Right ventricle myocardium superior (tissue), 1 donor: ENCODE data around the gene FRY. TPM values are rescaled to one million over a fixed set of nuclear protein-coding genes. Genes with fewer than 3 reads are reported as not detected.

Experiments used
- ATAC-seq: fragments of 200-7000 bp; cut with Tn5 transposase; one replicate; pipeline ENCODE4 v1.9.1; 2020; ENCODE audit warnings: mild to moderate bottlenecking; ENCODE audit not compliant: poor library complexity
- DNase-seq: peaks from one replicate; pipeline ENCODE4 v3.0.0-alpha.2; 2020
- intact Hi-C: fragments of 100-400 bp; cut with DNase I; formaldehyde crosslinking; loops from one replicate; pipeline ENCODE4 v1.11.2; 2022
- total RNA-seq: library from RNA; stranded (reverse); fragmentation: NEBNext Ultra II Directional; extraction: Animal tissue kit (Norgen Biotek cat#: 25700); gene quantifications from one replicate; pipeline ENCODE4 v1.2.1, GENCODE V29; 2021
- donor health status: DM: no; HTN: yes; CAD: no; lungs with severe emphysema.

FRY gene
- total RNA-seq, 1 donor from 2014 or later: 137 TPM

- intact Hi-C loops: no loop called here
- no peak for ATAC-seq
- DNase-seq: no peak
Observed at GRCh38 chr13:32141462-32141861, 109.9 kb downstream of the FRY start.

GRCh38 chr13:32142115-32142514, 110.5 kb downstream of the FRY start:
- ATAC-seq (no peak), DNase-seq (no peak)
- intact Hi-C loops: no loop called here

DNA sequence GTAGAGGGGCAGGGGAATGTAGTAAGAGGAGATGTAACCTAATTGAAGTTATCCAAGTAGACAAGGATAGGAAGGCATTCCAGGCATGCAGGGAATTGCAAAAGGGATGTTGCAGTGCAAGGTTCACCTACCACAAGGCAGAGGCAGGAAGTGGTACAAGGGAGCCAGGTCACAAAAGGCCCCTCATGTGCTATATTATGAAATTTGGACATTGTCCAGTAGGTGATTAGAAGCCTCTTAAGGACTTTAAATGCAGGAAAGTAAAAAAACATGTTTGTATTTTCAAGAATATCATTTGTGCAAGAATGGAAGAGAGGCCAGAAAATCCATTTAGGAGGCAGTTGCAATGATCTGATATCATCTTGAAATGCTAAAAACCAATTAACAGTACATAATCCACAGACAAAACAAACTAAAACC, 111.4 kb downstream of the FRY start:
- no peak for ATAC-seq
- intact Hi-C loops: no loop called here
- DNase-seq: no peak

GRCh38 chr13:32147193-32147592, 115.6 kb downstream of the FRY start:
- ATAC-seq: no peak
- intact Hi-C loops: no loop called here
- no peak for DNase-seq

- ATAC-seq (no peak), DNase-seq (no peak)
- intact Hi-C loops: no loop called here
Observed at GRCh38 chr13:32147976-32148375, 116.4 kb downstream of the FRY start.

DNA sequence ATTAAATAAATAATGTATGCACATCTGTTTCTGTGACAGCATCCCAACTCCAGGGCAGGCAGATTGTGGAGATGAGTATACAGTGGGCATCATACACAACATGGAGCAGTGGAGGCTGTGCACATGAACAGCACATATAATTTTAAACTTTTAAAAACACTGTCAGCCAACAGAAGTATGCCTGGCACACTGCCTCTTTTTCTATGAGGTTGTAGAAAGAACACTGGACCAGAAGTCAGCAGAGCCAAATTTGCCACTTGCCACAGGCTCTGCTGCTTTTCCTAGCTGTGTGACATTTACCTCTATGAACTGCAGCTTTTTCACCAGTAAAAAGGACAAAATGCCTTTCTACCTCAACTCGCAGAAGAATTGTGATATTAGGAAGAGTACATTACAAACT, 118.7 kb downstream of the FRY start:
- DNase-seq: peak; percentile 40
- intact Hi-C loops: no loop called here
- peak; percentile 89 for ATAC-seq

GRCh38 chr13:32150794-32151193, 119.2 kb downstream of the FRY start:
- DNase-seq: peak; percentile 85
- intact Hi-C loops: no loop called here
- peak; percentile 90 for ATAC-seq

DNA sequence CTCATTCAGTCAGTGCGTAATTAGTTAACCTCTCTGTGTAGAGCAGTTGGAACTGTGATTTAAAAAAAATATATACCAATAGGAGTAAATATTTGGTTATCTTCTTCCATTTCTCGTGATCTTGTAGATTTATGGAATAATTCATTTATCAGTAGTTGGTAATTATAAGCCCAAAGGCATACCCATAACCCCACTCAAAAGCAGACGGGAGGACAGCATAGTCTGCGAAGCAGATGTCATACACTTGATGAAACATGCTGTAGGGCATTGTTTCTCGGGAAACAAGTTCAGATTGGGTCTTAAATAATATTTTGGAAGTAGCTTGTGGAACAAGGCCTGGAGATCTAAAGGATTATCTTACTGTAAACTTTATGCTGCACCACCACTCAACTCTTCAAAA, 119.7 kb downstream of the FRY start:
- intact Hi-C loops: no loop called here
- DNase-seq (no peak), ATAC-seq (no peak)

DNA sequence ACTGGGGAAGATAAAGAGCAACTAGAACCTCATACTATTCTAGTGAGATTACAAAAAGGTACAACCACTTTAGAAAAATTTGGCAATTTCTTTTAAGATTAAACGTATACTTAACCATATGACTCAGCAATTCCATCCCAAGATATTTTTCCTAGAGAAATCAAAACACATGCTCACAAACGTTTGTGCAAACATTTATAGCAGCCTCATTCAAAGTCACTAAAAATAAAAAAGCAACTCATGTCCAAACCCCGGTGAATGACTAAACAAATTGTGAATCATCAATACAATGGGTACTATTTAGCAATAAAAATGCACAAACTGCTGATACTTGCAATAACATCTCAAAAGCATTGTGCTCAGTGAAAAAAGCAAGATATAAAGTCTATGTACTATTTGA, 121.5 kb downstream of the FRY start:
- ATAC-seq (no peak), DNase-seq (no peak)
- intact Hi-C loops: no loop called here

- intact Hi-C loops: no loop called here
- peak; percentile 84 for ATAC-seq
- DNase-seq: no peak
Observed at GRCh38 chr13:32159137-32159869, 127.7 kb downstream of the FRY start.

GRCh38 chr13:32162395-32163005, 130.9 kb downstream of the FRY start:
- DNase-seq (no peak), ATAC-seq (no peak)
- intact Hi-C loops: no loop called here

DNA sequence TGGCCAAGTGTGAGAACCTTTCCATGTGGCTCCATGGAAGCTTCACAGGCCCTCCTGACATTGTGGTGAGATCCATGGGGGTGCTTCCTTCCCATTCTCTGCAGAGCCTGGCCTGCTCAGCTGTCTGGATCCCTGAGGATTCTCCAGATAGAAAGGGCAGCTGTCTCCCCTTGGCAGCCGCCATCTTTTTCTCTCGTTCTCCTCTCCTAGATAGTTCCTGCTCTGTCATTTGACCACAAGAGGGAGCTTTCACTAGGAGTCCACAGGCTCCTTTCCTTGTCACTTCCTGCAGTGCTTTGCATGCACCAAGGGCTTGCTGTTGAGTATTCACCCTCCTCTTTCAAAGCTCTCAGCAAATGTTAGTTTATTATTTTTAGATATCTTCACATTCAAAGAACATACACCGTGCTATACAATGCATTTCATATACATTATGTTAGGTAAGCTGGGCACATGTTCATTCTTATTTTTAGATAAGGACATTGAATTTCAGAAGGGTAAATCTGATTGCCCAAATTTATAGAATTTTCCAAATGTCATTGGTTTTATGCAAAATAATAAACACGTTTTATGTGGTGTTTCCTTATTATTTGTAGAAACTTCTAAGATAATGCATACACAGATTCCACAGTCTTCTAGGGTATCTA, 133.2 kb downstream of the FRY start:
- ATAC-seq: peak; percentile 42
- no peak for DNase-seq
- intact Hi-C loops: no loop called here

DNA sequence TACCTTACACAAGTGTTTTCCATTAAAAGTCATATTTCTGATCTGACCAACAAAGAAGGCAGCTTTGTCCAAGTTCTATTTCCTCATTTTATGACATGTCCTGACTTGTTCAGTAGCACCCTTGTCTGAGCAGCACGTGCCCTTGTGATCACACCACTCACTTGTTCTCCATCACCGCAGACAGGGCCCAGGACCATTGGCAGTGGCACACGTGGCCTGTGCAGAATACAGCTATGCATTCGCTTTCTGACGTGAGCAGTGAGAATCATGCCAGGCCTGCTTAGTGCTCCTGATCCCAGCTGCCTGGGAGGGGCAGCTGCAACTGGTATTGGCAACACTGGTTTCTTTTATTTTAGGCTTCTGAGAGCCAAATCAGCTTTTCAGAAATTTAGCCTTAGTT, 134.2 kb downstream of the FRY start:
- intact Hi-C loops: no loop called here
- ATAC-seq (peak; percentile 78), DNase-seq (peak; percentile 71)

GRCh38 chr13:32168131-32168530, 136.6 kb downstream of the FRY start:
- intact Hi-C loops: no loop called here
- no peak for ATAC-seq
- no peak for DNase-seq

GRCh38 chr13:32170841-32171240, 139.3 kb downstream of the FRY start:
- intact Hi-C loops: no loop called here
- DNase-seq (no peak), ATAC-seq (no peak)

DNA sequence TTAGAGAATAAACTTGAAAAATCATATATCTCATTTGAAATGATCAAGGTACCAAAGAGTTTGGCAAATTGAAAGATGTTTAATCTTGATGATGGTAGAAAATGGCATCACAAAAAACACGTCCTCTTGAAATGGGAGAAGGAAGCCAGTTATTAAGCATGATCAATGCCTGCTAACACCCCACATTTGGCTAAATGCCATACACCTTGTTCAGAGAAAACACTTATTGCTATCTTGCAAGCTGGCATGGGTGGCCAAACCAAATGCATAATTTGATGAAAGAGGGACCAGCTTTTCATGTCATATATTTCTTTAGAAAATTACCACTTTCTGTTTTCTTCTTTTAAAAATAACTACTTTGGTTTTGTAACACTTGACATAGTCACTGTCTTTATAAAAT, 142.3 kb downstream of the FRY start:
- ATAC-seq (no peak), DNase-seq (no peak)
- intact Hi-C loops: no loop called here

DNA sequence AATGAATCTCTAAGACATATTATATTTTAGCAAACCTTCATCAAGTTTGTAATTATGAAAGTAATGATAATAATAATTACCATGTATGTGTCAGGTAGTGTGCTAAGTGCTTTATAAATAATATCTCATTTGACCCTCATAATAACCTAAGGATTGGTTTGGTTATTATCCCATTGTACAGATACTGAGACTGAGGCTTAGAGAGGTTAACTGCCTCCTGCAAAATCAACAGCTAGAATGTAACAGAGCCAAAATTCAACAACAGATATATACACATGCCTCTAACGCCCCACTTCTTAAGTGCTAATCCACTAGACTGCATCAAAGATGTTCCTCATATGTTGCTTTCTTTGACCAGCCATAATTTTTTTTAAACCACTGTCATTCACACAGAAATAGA, 142.8 kb downstream of the FRY start:
- ATAC-seq (no peak), DNase-seq (no peak)
- intact Hi-C loops: no loop called here

GRCh38 chr13:32175307-32175706, 143.7 kb downstream of the FRY start:
- DNase-seq: no peak
- intact Hi-C loops: no loop called here
- ATAC-seq: no peak

DNA sequence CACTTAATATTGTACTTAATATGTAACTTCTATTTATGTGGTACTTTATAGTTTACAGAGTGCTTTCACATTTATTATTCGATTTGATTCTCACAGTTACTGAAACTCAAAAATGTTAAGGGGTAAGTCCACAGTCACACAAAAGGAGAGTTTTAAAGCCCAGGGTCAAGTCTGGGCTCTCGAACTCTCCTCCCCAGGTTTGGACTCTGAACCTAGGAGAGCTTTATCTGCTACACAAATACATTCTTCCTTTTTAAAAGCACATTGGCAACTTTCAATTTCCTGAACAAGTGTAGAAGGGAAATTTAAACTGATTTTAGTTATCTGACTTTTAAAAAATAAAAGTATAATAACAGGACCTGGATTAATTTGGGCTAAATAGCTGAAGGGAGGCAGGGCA, 144.4 kb downstream of the FRY start:
- no peak for DNase-seq
- ATAC-seq: no peak
- intact Hi-C loops: no loop called here

GRCh38 chr13:32176696-32177095, 145.1 kb downstream of the FRY start:
- no peak for ATAC-seq
- intact Hi-C loops: no loop called here
- DNase-seq: no peak
